Breast epithelium (tissue), 3 donors: Measurements from ENCODE around the gene SPATA31D3.

Experiments used
- CTCF ChIP-seq, 3 donors: fragments of 450-650 bp; IDR thresholded peaks; one replicate each; pipeline ENCODE4 v1.5.1; 2016 to 2017; ENCODE audit warnings: antibody characterized with exemption in 3 of 3, mild to moderate bottlenecking in 3 of 3, moderate library complexity in 3 of 3
- POLR2AphosphoS5 ChIP-seq, 3 donors: sonication (generic); formaldehyde crosslinking; IDR thresholded peaks; one replicate each; pipeline ENCODE4 v1.6.1; 2017; ENCODE audit warnings: antibody characterized with exemption in 3 of 3

GRCh38 chr9:81976351-81976750, 33.1 kb downstream of the SPATA31D3 start:
- no peak for TF ChIP-seq CTCF (IDR thresholded peaks at IDR 0.05)
- no peak for TF ChIP-seq POLR2AphosphoS5 (IDR thresholded peaks at IDR 0.05)
